Panc1 (cell line): ENCODE results near the gene ISM1. TPM values are rescaled to one million over a fixed set of nuclear protein-coding genes. Genes with fewer than 3 reads are reported as not detected.

Experiments
- ATAC-seq: fragments of 200-7000 bp; cut with Tn5 transposase; 2 replicates; pipeline ENCODE4 v1.9.1; 2020; ENCODE audit warnings: mild to moderate bottlenecking, moderate library complexity
- BruUV-seq: library from RNA; stranded (reverse); fragments of 400-500 nt; replicated peaks from 2 replicates; lab custom pipeline; 2021; lab: Mats Ljungman, UMichigan
- CTCF ChIA-PET: fragments of 300-600 bp; sonication (Branson Sonifier 250); formaldehyde crosslinking; loops from one replicate; lab custom pipeline; 2022; ENCODE audit warnings: antibody characterized with exemption; lab: Charles Lee
- POLR2A ChIA-PET: fragments of 300-600 bp; sonication (Branson Sonifier 250); formaldehyde crosslinking; loops from one replicate; lab custom pipeline; 2022; ENCODE audit warnings: antibody characterized with exemption; lab: Charles Lee
- DNase-seq: peaks from one replicate; pipeline ENCODE4 v3.0.0-alpha.2; 2010; ENCODE audit warnings: low read depth, low spot score
- H3K27ac ChIP-seq: 2 replicates; pipeline ENCODE4 v1.5.1; 2011; ENCODE audit warnings: mild to moderate bottlenecking, low read length, inconsistent platforms
- H3K27me3 ChIP-seq: fragments of 200-500 bp; sonication (Bioruptor generic); 2 replicates; pipeline ENCODE4 v1.6.0; 2014; ENCODE audit warnings: low read length, inconsistent platforms; ENCODE audit not compliant: control insufficient read depth, insufficient read depth
- H3K36me3 ChIP-seq: fragments of 200-500 bp; sonication (Bioruptor generic); 2 replicates; pipeline ENCODE4 v1.5.1; 2014; ENCODE audit warnings: inconsistent platforms, mild to moderate bottlenecking, low read length, moderate library complexity; ENCODE audit not compliant: control insufficient read depth, insufficient read depth
- H3K4me1 ChIP-seq: 2 replicates; pipeline ENCODE4 v1.5.1; 2011; ENCODE audit warnings: inconsistent platforms, mild to moderate bottlenecking, low read length, moderate library complexity; ENCODE audit not compliant: control insufficient read depth, insufficient read depth
- H3K4me3 ChIP-seq, 2 experiments: 2 replicates each; pipeline ENCODE4 v1.5.1; 2011 to 2012; ENCODE audit warnings: low read depth in 2 of 2, low read length in 2 of 2, mild to moderate bottlenecking in 2 of 2, inconsistent platforms in 1 of 2, moderate library complexity in 1 of 2
- H3K9me3 ChIP-seq: fragments of 200-500 bp; sonication (Bioruptor generic); 2 replicates; pipeline ENCODE4 v1.5.1; 2014; ENCODE audit warnings: low read depth, mild to moderate bottlenecking, inconsistent platforms, low read length, moderate library complexity; ENCODE audit not compliant: control insufficient read depth, insufficient read depth
- POLR2AphosphoS5 ChIP-seq: IDR thresholded peaks from 2 replicates; pipeline ENCODE4 v1.6.1; 2012; ENCODE audit warnings: mild to moderate bottlenecking, low read depth, low read length, moderate library complexity
- SIN3A ChIP-seq: IDR thresholded peaks from 2 replicates; pipeline ENCODE4 v1.6.1; 2012; ENCODE audit warnings: low read depth, mild to moderate bottlenecking, low read length, moderate library complexity, borderline replicate concordance; ENCODE audit not compliant: insufficient read depth
- TCF7L2 ChIP-seq: IDR thresholded peaks from 2 replicates; pipeline ENCODE4 v1.6.1; 2011; ENCODE audit warnings: mild to moderate bottlenecking, low read depth, low read length, inconsistent platforms
- in situ Hi-C: cut with HindIII; loops from 2 replicates; pipeline ENCODE4 v1.10.0; 2016; ENCODE audit warnings: low sequenced_read_pairs, low pct_unique_long_range_greater_than_20kb
- intact Hi-C: fragments of 100-400 bp; cut with micrococcal nuclease; formaldehyde crosslinking; loops from one replicate; pipeline ENCODE4 v1.10.0; 2022; ENCODE audit not compliant: unreplicated experiment
- total RNA-seq: library from RNA; stranded (reverse); gene quantifications from one replicate; pipeline ENCODE4 v1.2.1, GENCODE V29; 2021; ENCODE audit not compliant: unreplicated experiment
- TF ChIP-seq, protein P1 (sequence below), 2 experiments: IDR thresholded peaks; 2 replicates each; pipeline ENCODE4 v1.6.1; 2011 to 2012; ENCODE audit warnings: low read depth in 2 of 2, control low read depth in 1 of 2, low read length in 1 of 2, mild to moderate bottlenecking in 1 of 2, moderate library complexity in 1 of 2; ENCODE audit not compliant: insufficient read depth in 1 of 2
- TF ChIP-seq, protein P2 (sequence below): fragments of 450-650 bp; IDR thresholded peaks from 2 replicates; pipeline ENCODE4 v1.5.1; 2017; ENCODE audit warnings: mild to moderate bottlenecking

The ISM1 gene
- total RNA-seq, 1 experiment from 2014 or later, result not detected

DNA sequence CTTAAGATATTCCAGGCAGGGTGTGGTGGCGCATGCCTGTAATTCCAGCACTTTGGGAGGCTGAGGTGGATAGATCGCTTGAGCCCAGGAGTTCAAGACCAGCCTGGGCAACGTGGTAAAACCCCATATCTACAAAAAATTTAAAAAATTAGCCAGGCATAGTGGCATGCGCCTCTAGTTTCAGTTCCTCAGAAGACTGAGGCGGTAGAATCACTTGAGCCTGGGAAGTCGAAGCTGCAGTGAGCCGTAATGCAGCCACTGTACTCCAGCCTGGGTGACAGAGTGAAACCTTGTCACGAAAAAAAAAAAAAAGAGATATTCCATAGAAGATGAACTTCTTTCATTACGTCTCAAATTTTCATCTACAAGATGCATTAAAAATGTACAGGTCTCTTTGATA lies 46.7 kb upstream of the ISM1 start:
- in situ Hi-C loops, result no loop called here
- Histone ChIP-seq H3K27me3 (no peaks in the 10 kb centered on the region), H3K36me3 (no peaks in the 10 kb centered on the region), H3K4me1 (no peaks in the 10 kb centered on the region), H3K4me3 (no peak overlapping the region), H3K27ac (no peak overlapping the region), H3K9me3 (no peaks in the 10 kb centered on the region)
- intact Hi-C loops, result no loop called here
- no TSS peak for BruUV-seq
- CTCF ChIA-PET, result no interaction called here
- TF ChIP-seq POLR2AphosphoS5 (no peak), SIN3A (no peak)
- no peak for DNase-seq
- POLR2A ChIA-PET, result no interaction called here
- no peak for ATAC-seq

DNA sequence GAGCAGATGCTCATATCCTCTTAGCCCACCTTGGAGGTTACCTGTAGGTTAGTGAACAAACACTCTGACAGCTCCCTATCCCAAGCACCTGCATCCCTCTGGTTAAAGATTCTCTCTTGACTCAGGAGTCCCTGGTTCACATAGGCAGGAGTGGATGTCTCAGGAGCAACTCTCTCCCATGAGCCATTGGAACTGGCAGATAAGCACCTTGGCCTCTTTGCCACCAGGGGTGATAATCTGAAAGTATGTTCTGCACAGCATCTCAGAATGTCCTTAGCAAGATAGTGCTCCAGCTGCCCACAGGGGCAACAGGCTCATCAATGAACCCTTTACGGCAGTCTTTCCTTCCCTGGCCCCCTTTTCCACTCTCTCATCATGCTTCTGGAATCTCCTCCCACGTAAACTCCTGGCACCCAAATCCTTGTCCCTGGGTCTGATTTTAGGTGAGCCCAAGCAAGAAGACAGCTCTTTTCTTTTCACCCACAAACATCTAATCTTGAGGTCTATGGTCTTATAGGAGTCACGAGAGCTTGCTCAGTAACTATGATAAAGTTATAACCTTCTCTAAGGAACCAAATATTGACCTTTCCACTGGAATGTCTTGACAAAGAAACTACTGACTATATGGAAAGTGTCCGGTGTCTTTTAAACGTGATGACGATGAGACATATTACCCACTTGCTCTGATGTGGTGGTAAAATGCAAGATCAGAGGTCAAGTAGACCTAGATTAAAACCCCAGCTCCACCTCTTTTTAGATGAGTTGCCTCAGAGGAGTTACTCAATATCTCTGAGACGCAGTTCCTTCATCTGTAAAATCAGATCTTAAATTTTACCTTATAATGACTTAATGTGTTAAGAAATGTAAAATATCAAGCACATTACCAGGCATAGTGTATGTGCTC lies 39.8 kb upstream of the ISM1 start:
- Histone ChIP-seq H3K4me3 (no peak overlapping the region), H3K27me3 (no peaks in the 10 kb centered on the region), H3K27ac (no peak overlapping the region), H3K36me3 (no peaks in the 10 kb centered on the region), H3K4me1 (no peaks in the 10 kb centered on the region), H3K9me3 (no peaks in the 10 kb centered on the region)
- TF ChIP-seq, protein P1, sequence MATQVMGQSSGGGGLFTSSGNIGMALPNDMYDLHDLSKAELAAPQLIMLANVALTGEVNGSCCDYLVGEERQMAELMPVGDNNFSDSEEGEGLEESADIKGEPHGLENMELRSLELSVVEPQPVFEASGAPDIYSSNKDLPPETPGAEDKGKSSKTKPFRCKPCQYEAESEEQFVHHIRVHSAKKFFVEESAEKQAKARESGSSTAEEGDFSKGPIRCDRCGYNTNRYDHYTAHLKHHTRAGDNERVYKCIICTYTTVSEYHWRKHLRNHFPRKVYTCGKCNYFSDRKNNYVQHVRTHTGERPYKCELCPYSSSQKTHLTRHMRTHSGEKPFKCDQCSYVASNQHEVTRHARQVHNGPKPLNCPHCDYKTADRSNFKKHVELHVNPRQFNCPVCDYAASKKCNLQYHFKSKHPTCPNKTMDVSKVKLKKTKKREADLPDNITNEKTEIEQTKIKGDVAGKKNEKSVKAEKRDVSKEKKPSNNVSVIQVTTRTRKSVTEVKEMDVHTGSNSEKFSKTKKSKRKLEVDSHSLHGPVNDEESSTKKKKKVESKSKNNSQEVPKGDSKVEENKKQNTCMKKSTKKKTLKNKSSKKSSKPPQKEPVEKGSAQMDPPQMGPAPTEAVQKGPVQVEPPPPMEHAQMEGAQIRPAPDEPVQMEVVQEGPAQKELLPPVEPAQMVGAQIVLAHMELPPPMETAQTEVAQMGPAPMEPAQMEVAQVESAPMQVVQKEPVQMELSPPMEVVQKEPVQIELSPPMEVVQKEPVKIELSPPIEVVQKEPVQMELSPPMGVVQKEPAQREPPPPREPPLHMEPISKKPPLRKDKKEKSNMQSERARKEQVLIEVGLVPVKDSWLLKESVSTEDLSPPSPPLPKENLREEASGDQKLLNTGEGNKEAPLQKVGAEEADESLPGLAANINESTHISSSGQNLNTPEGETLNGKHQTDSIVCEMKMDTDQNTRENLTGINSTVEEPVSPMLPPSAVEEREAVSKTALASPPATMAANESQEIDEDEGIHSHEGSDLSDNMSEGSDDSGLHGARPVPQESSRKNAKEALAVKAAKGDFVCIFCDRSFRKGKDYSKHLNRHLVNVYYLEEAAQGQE (IDR thresholded peaks at IDR 0.05; ENCODE audit: insufficient read depth in 1 of 2, low read depth in 2 of 2, low read length in 1 of 2), result no peak
- no peak for TF ChIP-seq TCF7L2
- no peak for TF ChIP-seq SIN3A
- no peak for ATAC-seq
- no peak for DNase-seq
- in situ Hi-C loops (no loop called here), intact Hi-C loops (no loop called here)
- POLR2A ChIA-PET, result no interaction called here
- BruUV-seq, result no TSS peak
- CTCF ChIA-PET, result interaction anchor here (0.6 kb wide), 1 partner anchor 278 kb away, joined by 3 read pairs; no protein-coding TSS in a partner anchor

DNA sequence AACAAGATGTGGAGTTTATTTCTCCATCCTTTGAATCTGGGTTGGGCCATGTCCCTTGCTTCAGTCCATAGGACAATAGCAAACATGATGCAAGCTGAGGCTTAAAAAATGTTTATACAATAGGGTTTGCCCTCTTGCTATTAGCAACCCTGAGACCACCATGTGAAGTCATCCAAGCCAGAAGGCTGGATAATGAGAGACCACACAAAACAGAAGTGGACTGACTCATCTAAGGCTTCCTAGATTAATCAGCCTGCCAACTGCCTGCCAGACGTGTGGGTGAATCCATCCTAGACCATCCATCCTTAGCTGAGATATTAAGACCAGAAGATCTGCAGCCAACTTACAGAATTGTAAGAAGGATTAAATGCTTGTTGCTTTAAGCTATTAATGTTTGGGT lies 38.1 kb upstream of the ISM1 start:
- no peak overlapping the region for H3K27ac ChIP-seq
- no peak overlapping the region for H3K4me3 ChIP-seq
- H3K27me3 ChIP-seq, result no peaks in the 10 kb centered on the region
- no TSS peak for BruUV-seq
- DNase-seq (no peak), ATAC-seq (no peak)
- ChIA-PET POLR2A (no interaction called here), CTCF (no interaction called here)
- TF ChIP-seq POLR2AphosphoS5, result no peak
- no peak for TF ChIP-seq TCF7L2
- TF ChIP-seq, protein P1 (IDR thresholded peaks at IDR 0.05; ENCODE audit: insufficient read depth in 1 of 2, low read depth in 2 of 2, low read length in 1 of 2), result no peak
- no peak for TF ChIP-seq SIN3A
- TF ChIP-seq, protein P2, sequence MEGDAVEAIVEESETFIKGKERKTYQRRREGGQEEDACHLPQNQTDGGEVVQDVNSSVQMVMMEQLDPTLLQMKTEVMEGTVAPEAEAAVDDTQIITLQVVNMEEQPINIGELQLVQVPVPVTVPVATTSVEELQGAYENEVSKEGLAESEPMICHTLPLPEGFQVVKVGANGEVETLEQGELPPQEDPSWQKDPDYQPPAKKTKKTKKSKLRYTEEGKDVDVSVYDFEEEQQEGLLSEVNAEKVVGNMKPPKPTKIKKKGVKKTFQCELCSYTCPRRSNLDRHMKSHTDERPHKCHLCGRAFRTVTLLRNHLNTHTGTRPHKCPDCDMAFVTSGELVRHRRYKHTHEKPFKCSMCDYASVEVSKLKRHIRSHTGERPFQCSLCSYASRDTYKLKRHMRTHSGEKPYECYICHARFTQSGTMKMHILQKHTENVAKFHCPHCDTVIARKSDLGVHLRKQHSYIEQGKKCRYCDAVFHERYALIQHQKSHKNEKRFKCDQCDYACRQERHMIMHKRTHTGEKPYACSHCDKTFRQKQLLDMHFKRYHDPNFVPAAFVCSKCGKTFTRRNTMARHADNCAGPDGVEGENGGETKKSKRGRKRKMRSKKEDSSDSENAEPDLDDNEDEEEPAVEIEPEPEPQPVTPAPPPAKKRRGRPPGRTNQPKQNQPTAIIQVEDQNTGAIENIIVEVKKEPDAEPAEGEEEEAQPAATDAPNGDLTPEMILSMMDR, result no peak
- no peaks in the 10 kb centered on the region for H3K4me1 ChIP-seq
- no peaks in the 10 kb centered on the region for H3K9me3 ChIP-seq
- H3K36me3 ChIP-seq, result no peaks in the 10 kb centered on the region
- intact Hi-C loops (no loop called here), in situ Hi-C loops (no loop called here)
